ENCODE results near the gene BEAN1.

- TF ChIP-seq, protein P1, sequence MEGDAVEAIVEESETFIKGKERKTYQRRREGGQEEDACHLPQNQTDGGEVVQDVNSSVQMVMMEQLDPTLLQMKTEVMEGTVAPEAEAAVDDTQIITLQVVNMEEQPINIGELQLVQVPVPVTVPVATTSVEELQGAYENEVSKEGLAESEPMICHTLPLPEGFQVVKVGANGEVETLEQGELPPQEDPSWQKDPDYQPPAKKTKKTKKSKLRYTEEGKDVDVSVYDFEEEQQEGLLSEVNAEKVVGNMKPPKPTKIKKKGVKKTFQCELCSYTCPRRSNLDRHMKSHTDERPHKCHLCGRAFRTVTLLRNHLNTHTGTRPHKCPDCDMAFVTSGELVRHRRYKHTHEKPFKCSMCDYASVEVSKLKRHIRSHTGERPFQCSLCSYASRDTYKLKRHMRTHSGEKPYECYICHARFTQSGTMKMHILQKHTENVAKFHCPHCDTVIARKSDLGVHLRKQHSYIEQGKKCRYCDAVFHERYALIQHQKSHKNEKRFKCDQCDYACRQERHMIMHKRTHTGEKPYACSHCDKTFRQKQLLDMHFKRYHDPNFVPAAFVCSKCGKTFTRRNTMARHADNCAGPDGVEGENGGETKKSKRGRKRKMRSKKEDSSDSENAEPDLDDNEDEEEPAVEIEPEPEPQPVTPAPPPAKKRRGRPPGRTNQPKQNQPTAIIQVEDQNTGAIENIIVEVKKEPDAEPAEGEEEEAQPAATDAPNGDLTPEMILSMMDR (conservative IDR thresholded peaks at IDR 0.05 in 1 of 2, IDR thresholded peaks at IDR 0.05 in 1 of 2; ENCODE audit: low read depth in 1 of 2, low read length in 2 of 2), result no peak
- TF ChIP-seq EZH2 (IDR thresholded peaks at IDR 0.05; ENCODE audit: low read length, missing control alignments), result no peak
Observed at GRCh38 chr16:66525396-66526180, 98.5 kb downstream of the BEAN1 start.

Data from fibroblast of lung (primary cell).